ENCODE data around the gene SBNO2. TPM values are rescaled to one million over a fixed set of nuclear protein-coding genes. Genes with fewer than 3 reads are reported as not detected.

Gene SBNO2
- polyA plus RNA-seq, 1 of the 3 experiments (the other 2 are of a cell fraction) = 18.3 TPM

DNA sequence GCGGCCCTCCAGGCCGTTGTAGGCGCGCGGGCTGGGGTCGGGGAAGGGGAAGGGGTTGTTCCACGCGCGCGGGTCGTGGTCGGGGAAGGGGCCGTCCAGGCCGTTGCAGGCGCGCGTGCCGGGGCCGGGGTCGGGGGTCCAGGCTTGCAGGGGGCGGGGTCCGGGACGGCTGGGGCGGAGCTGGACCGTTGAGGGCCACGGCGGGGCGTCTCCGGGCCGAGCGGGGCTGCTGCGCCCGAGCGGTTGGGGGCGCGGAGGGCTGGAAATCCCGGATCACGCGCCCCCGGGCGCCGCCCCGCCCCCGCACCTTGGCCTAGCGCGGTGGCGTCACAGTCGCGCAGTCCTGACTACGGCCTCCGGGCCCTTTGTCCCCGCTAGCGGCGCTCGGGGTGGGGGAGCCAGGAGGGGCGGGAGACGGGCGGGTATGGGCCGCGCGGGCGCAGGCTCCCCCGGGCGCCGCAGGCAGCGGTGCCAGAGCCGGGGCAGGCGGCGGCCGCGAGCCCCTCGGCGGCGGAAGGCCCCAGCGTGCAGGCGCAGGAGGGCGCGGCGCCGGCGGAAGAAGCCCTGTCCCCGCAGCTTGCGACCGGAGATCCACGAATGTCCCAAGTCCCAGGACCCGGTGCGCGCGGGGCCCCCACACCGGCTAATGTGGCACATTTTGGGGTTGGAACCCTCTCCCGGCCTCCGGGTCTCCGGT lies 69.6 kb downstream of the SBNO2 start:
- ChIA-PET POLR2A (interaction anchor here (0.8 to 2.6 kb wide), 6 partner anchors 9 to 99 kb away, joined by 3 to 15 read pairs (median 4); no protein-coding TSS in a partner anchor), CTCF (interaction anchor here (0.8 to 4.4 kb wide), 8 partner anchors 9 to 169 kb away, joined by 3 to 44 read pairs (median 4); partner anchors contain the start of gene ABCA7)
- H3K4me2 ChIP-seq = peak overlapping the region; percentile 98
- peaks cover 18% of the 10 kb centered on the region; the same call in 1 of the 2 replicates for H3K79me2 ChIP-seq (ENCODE audit: insufficient read depth)
- 0% methylated on average over 6 of the region's 93 CpGs for WGBS (ENCODE audit: low lambda C conversion rate)
- H3F3A ChIP-seq (replicated peaks; ENCODE audit: insufficient read depth) = peaks cover 38% of the 10 kb centered on the region
- peak overlapping the region; percentile 91 for H3K9ac ChIP-seq
- H4K20me1 ChIP-seq (ENCODE audit: insufficient read depth) = peaks cover 21% of the 10 kb centered on the region; the same call in 1 of the 2 replicates
- peak; percentile 92 for DNase-seq
- TF ChIP-seq POLR2AphosphoS5 (IDR thresholded peaks at IDR 0.05; ENCODE audit: low read depth, low read length) (no peak), GABPA (IDR thresholded peaks at IDR 0.05; ENCODE audit: low read depth) (no peak), ZBTB33 (IDR thresholded peaks at IDR 0.05; ENCODE audit: borderline replicate concordance, low read depth) (0 out of 2 replicates have a peak, but pooled peaks have one; percentile 10), EP300 (IDR thresholded peaks at IDR 0.05; ENCODE audit: borderline replicate concordance in 1 of 2, low read depth in 1 of 2, low read length in 1 of 2) (no peak)
- peak overlapping the region; percentile 85 to 87 for H3K27ac ChIP-seq (ENCODE audit: low read depth in 2 of 2, low read length in 1 of 2)
- no peaks in the 10 kb centered on the region for H3K9me3 ChIP-seq
- H3K27me3 ChIP-seq (ENCODE audit: insufficient read depth) = no peaks in the 10 kb centered on the region
- peaks cover 0 to 28% of the 10 kb centered on the region in 2 experiments for H3K36me3 ChIP-seq (replicated peaks in 1 of 2; ENCODE audit: control insufficient read depth in 1 of 2, insufficient read depth in 2 of 2, low read length in 1 of 2)
- H3K9me2 ChIP-seq = no peaks in the 10 kb centered on the region
- H2AFZ ChIP-seq (ENCODE audit: low read depth) = no peak overlapping the region
- H3K4me3 ChIP-seq (ENCODE audit: low read depth in 2 of 2, low read length in 1 of 2) = peak overlapping the region; percentile 80 to 81
- H3K4me1 ChIP-seq (ENCODE audit: control insufficient read depth in 1 of 2, insufficient read depth in 2 of 2, low read depth in 1 of 2, low read length in 1 of 2) = peaks cover 21 to 22% of the 10 kb centered on the region in 2 experiments; a peak in 3 of 4 replicates

- peaks cover 38% of the 10 kb centered on the region for H3F3A ChIP-seq (replicated peaks; ENCODE audit: insufficient read depth)
- H3K9me3 ChIP-seq = no peaks in the 10 kb centered on the region
- no peak within 1 kb of the TSS for H2AFZ ChIP-seq (ENCODE audit: low read depth)
- peak; percentile 98 for DNase-seq
- peak within 1 kb of the TSS; percentile 91 for H3K9ac ChIP-seq
- POLR2A ChIA-PET = interaction anchor here (0.8 to 2.6 kb wide), 5 partner anchors 9 to 100 kb away, joined by 3 to 15 read pairs (median 4); no protein-coding TSS in a partner anchor
- H3K9me2 ChIP-seq = no peaks in the 10 kb centered on the region
- H3K4me1 ChIP-seq (ENCODE audit: control insufficient read depth in 1 of 2, insufficient read depth in 2 of 2, low read depth in 1 of 2, low read length in 1 of 2) = peaks cover 21 to 22% of the 10 kb centered on the region in 2 experiments; a peak in 3 of 4 replicates
- peaks cover 21% of the 10 kb centered on the region; the same call in 1 of the 2 replicates for H4K20me1 ChIP-seq (ENCODE audit: insufficient read depth)
- H3K27ac ChIP-seq (ENCODE audit: low read depth in 2 of 2, low read length in 1 of 2) = peak within 1 kb of the TSS; percentile 87 to 95
- H3K27me3 ChIP-seq (ENCODE audit: insufficient read depth) = no peaks in the 10 kb centered on the region
- peaks cover 18% of the 10 kb centered on the region; the same call in 1 of the 2 replicates for H3K79me2 ChIP-seq (ENCODE audit: insufficient read depth)
- peaks cover 0 to 24% of the 10 kb centered on the region in 2 experiments for H3K36me3 ChIP-seq (replicated peaks in 1 of 2; ENCODE audit: control insufficient read depth in 1 of 2, insufficient read depth in 2 of 2, low read length in 1 of 2)
- 0% methylated on average over 35 of the region's 75 CpGs for WGBS (ENCODE audit: low lambda C conversion rate)
- peak within 1 kb of the TSS; percentile 98 for H3K4me2 ChIP-seq
- CTCF ChIA-PET = interaction anchor here (1.1 to 4.4 kb wide), 5 partner anchors 10 to 170 kb away, joined by 3 to 44 read pairs (median 5); partner anchors contain the start of gene ABCA7
- H3K4me3 ChIP-seq (ENCODE audit: low read depth in 2 of 2, low read length in 1 of 2) = peak within 1 kb of the TSS; percentile 80 to 81
- no peak for TF ChIP-seq ZBTB33 (IDR thresholded peaks at IDR 0.05; ENCODE audit: borderline replicate concordance, low read depth)
- TF ChIP-seq TAF1 (IDR thresholded peaks at IDR 0.05; ENCODE audit: borderline replicate concordance, low read depth, low read length) = peak; percentile 96
- TF ChIP-seq FOSL2 (IDR thresholded peaks at IDR 0.05; ENCODE audit: borderline replicate concordance, low read depth) = no peak
- no peak for TF ChIP-seq EZH2phosphoT487 (IDR thresholded peaks at IDR 0.05; ENCODE audit: borderline replicate concordance, low read depth)
- TF ChIP-seq RAD21 (IDR thresholded peaks at IDR 0.05; ENCODE audit: low read length) = 0 out of 2 replicates have a peak, but pooled peaks have one; percentile 0
- TF ChIP-seq REST (IDR thresholded peaks at IDR 0.05; ENCODE audit: low read depth, low read length) = peak; percentile 67; the same call in 1 of the 2 replicates
- TF ChIP-seq, protein P1, sequence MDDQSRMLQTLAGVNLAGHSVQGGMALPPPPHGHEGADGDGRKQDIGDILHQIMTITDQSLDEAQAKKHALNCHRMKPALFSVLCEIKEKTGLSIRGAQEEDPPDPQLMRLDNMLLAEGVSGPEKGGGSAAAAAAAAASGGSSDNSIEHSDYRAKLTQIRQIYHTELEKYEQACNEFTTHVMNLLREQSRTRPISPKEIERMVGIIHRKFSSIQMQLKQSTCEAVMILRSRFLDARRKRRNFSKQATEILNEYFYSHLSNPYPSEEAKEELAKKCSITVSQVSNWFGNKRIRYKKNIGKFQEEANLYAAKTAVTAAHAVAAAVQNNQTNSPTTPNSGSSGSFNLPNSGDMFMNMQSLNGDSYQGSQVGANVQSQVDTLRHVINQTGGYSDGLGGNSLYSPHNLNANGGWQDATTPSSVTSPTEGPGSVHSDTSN (IDR thresholded peaks at IDR 0.05) = no peak; the same call in 1 of the 2 replicates
- TF ChIP-seq, protein P2, sequence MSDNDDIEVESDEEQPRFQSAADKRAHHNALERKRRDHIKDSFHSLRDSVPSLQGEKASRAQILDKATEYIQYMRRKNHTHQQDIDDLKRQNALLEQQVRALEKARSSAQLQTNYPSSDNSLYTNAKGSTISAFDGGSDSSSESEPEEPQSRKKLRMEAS (IDR thresholded peaks at IDR 0.05; ENCODE audit: low read depth) = peak; percentile 62
Measured at GRCh38 chr19:1103708-1104310, 70.3 kb downstream of the SBNO2 start, which contains the start of gene GPX4. GPX4 (plus strand) TSS chr19:1103994; CDS start chr19:1104044, 50 bp downstream.

All from SK-N-SH (cell line).